COR-L47 (cell line): ENCODE data around the gene ARHGAP4.

ENCODE experiments used
- DNase-seq: peaks from one replicate; lab custom pipeline; 2025; lab: John Stamatoyannopoulos, UW

Gene ARHGAP4

DNA sequence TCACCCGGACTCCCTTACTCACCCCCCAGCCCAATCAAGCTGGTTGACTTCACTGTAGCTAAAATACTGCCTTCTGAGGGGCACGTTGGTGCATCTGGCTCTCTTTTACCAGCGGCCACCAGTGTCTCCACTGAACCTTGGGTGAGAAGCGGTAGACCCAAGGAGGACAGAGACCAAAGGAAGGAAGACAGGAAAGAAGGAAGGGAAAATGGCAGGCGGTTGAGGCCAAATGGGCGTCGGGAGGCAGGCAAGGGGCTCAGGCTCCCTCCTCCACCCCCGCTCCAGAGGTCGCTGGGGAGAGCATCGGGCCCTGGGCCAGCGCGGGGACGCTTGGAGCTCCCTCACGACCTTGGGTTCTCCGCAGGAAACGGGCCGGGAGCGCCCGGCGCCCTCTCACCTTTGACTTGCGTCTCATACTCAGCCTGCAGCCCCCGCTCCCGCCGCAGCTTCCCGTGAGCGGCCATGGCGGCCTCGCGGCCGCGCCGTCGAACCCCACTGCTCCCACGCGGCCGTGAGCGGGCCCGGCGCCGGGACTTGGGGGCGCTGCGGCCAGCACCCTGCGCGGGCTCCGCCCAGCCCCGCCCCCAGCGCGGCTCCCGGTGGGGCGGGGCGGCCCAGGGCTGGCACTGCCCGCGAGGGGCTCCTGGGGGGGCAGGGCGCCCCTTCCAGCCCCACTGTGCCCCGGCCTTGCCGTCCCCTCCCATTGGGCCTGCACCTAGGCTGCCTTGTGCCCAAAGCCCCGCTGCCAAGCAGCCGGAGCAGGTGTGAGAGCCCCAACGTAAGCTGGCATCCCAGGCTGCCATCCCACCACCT, at the start of gene ARHGAP4:
ARHGAP4 (minus strand) TSS at position 526 of the 813 bp plus-strand sequence; CDS start at position 464, 62 bp downstream.
- no peak for DNase-seq

DNA sequence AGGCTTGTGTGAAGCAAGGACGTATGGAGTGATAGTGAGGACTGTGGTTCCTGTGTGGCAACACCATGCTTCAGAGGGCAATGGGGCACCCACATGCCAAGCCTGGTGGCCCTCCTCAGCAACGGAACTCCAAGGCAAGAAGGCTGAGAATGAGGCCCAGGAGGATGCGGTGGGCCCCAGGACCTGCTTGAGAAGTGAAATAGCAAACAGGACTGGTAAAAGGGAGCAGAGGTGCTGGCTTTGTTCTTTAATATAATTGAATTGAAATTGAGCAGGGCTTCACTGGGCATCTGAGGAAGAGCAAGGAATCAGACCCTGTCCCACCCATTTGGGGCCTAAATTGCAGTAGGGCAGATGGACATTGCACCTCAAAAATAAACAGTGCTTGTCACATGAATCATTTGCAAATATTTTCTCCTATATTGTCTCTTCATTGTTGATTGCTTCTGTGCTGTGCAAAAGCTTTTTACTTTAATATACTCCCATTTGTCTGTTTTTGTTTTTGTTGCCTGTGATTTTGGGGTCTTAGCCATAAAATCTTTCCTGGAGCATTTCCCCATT, 48.7 kb upstream of the ARHGAP4 start:
- no peak for DNase-seq

DNA sequence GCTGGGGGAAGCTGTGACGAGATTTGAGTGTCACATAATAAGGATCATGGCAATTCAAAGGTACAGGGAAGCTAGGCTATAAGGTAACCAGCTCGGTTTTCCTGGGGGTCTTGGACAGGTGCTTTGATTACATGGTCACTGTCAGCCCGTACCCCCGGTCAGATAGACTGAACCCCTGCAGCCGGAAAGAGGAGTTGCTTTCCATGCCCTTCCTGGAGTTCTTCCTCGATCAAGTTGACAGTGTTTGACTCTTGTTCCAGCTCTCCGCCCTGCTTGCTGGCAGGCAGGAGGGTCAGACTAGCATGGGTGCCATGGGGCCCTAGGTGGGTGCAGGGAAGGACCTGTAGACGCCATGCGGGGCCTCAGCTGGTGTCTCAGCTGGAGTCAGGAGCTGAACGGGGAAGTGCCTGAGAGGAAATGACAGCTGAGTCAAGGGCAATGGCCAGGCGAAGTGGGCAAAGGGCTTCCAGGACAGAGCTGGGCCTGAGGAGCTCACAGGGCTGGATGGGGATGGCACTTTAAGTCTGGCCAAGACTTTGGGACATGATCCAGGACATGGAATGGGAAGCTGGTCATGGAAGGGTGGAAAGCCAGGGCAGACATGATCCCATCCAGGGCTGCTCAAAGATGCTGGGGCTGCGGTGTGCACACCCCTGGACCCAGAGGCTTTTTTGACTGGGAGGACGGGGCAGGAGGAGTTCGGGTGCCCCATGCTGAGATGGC, 48.1 kb upstream of the ARHGAP4 start:
- DNase-seq: no peak

DNA sequence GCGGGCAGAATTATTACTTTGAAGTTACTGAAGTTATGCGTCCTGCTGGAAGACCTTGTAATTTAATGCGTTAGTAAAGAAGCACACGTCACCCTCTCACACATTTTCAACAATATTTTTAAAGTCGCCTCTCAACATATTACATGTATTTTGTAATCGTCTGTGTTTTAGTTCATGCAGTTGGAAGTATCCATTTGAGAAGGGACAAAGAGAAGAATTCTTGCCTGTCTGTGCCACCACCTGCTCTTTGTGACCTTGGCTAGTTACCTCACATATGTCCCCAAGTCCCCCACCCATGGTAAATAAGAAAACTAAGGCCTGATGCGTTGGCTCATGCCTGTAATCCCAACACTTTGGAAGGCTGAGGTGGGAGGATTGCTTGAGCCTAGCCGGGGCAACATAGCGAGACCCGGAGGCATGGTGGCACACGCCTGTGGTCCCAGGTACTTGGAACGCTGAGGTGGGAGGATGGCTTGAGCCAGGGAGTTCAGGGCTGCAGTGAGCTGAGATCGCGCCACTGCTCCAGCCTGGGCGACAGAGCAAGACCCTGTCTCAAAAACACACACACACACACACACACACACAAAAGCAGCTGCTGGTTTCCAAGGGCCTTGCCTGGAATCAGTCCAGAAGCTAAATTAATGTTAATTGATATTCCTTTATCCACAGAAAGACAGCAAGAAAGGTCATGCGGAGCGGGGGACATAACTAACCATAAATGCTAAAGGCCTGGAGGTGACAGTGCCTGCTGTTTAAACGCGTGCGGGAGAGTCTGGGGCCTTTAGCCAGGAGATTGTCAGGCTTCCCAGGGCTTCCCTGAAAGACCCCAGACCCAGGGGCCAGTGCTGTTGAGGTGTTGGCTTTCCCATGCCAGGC, 47.3 kb upstream of the ARHGAP4 start:
- peak; percentile 73 for DNase-seq

DNA sequence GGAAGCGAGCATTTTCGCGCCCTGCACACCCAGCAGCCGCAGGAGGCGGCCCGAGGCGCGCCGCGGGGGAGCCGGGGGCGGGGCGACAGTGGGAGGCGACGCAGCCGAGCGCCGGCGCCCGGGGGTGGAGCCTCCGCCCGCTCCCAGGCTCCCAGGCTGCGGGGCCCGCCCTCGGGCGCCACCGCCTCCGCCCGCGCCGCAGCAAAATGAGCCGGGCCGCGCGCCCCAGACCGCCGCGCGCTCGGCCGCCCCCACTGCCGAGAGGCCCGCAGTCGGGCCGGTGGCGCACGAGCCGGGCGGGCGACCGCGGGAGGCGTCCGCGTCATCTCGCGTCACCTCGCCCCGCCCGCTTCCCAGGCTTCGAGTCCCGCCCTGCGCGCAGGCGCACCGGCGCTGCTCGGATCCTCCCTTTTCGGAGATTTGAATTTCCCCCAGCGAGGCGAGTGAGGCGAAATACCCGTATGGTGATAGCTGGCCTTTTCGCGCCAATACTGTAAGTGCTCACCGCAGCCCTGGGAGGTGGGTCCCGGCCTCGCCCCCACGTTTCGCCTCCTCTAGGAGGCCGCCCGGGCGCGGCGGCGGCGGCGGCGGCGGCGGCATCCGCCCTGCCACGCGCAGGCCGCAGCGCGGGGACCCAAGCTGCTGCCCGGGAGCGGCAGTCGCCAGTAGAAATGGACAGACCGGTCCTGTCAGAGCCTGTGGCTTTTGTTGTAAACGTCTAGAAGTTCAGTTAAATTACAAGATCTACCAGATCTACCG, 46.5 kb upstream of the ARHGAP4 start, which contains the start of gene TMEM187:
TMEM187 (plus strand) TSS at position 387 of the 759 bp plus-strand sequence. CDS start 9,309 bp downstream, outside the sequence.
- peak; percentile 94 for DNase-seq

DNA sequence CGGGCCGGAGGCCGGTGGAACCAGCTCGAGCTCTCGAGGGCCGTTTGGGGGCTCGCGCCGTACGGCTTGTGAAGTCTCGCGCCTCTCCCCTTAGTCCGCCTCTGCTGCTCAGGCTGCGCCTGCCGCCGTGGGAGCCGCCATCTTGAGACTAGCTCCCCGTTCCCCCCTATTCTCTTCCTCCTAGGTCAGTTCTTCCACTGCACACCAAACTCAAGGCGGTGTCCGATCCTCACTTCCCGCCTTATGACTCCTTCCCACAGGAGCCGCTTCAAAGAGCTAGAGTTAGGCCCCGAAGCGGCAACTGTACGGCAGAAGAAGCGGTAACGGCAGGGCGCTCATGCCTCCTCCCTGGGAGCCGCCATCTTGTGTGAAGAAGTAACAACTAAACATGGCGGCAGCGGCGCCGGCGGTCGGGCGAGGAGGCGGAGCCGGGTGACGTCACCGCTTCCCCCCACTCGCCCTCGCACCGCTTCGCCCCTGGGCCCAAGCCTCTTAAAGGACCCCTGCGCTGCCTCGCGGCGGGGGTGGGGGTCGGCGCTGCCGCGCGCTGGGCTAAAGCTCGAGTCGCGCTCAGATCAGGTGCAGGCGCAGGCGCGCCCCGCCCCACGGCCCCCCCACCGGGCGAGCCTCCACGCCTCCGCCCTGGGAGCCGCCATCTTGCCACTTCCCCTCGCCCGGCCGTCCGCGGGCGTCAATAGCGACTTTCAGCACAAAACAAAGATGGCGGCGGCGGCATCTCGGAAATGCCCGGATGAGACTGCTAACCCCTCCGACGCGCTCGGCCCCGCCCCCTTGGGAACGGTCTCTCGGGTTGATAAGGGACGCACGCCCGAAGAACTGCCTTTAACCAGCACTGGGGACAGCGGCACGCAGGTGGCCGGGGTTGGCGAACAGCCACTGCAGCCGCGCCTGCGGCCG, 45.6 kb upstream of the ARHGAP4 start, which contains the start of gene HCFC1:
HCFC1 (minus strand) TSS at position 369 of the 918 bp plus-strand sequence. CDS start 978 bp downstream, outside the sequence.
- peak; percentile 89 for DNase-seq

DNA sequence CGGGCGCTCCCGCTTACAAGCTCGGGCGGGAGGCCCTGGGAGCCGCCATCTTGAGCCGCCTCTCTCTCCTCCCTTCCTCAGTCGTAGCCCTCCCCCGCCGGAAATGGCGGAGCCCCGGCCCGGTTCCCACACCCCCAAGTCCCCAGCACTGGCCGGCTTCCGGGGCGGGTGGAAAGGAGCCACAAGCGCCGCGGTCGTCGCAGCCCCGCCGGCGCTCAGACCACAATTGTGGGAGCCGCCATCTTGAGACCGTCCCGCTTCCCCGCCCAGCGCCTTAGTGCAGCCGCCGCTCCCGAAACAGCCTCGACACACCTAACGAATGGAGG, 45.0 kb upstream of the ARHGAP4 start:
- DNase-seq: peak; percentile 58

DNA sequence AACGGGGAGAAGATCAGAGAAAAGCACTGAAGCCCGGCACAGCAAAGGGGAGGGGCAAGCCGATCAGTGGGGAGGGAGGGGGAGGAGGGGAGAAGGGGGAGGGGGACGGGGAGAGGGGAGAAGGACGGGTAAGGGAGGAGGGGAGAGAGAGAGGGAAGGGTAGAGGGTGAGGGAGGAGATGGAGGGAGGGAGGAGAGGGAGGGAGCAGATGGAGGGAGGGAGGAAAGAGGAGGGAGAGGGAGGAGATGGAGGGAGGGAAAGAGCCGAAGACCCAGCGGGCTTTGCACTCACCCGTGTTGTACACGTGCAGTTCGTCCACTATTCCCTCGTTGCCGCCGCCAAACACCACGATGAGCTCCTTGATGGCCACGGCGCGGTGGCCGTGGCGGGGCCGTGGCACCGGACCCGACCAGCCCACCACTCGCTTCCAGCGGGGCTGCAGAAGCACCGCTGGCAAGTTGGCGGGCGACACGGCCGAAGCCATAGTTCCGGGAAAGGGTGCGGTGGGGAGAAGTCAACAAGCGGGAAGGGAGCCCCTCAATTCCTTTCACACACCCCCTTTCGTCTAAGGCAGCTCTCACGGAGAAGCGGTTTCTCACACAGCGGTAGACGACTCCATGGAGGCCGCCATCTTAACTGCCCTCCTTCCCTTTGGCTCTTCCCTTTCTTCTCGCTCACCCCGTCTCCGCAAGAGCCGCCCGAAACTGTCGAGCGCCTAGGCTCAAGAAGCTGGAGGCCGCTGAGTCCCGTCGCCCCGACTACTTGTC, 44.5 kb upstream of the ARHGAP4 start:
- DNase-seq: peak; percentile 32

DNA sequence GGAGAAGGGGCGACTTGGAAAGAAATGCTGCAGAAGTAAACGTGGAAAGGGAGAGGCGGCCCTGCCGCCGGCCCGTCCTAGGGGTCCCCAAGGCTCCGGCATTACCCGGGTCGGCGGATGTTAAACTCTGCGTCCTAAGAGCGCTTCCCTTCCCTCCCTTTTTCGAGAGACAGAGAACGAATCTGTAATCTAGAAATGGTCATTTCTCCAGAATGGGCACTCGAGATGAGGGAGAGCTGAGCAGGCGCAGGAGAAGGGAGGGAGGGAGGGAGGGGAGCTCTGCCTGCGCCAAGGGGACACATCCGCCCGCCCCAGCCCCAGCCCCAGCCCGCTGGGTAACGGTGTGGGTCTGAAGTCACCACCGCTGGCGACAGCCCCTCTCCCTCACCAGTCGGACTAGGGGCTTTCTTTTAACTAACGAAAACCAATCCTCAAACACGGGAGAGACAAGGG, 43.9 kb upstream of the ARHGAP4 start:
- DNase-seq: no peak

DNA sequence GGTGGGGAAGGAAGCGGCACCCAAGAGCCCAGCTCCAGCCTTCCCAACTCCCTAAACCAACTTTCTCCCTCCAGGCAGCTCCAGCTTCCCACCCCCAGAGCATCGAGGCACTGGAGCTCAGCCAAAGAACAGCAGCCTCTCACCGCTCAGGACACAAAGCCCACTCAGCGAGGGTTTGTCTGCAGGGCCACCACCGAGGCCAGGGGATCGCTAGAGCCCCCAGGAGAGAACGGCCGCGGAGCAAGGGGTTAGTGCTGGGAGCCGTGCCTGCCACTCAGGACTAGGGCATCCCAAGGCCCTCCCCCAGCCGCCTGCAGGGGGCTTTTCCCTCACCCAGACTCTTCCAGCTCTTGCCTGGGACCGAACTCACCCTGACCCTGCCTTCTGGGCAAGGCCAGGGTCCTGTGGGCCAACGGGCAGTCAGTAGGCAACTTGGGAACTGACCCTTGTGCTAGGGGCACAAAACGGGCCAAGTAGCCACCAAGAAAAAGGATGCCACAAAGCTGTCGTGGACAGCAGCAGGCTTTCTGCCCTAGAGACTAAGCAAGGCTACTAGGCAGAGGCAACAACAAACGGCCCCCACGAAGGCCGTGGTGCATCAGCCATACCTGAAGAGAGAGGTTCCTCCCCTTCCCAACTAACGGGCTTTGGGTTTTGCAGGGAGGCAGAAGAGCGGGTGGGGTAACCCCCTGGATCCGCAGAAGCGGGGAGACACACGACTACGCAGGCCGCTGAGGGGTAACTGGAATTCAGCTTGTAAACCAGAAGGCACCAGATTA, 43.2 kb upstream of the ARHGAP4 start:
- no peak for DNase-seq

DNA sequence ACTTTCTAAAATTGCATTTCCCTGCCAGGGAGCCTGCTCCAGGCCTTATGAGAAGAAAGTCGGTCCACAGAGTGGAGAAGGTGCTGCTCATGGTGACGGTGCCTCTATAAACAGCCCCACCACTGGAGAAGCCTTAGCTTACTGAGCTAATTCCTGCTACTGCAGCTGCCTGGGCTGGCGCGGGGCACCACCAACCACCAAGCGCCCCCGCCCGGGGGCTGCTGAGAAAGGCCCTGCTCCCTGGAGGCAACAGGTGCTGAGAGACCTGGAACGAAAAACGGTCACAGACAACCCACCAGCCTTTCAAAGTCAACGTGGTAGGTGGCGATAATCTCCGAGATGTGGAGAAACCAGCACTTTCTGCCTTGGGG, 42.7 kb upstream of the ARHGAP4 start:
- peak; percentile 12 for DNase-seq

DNA sequence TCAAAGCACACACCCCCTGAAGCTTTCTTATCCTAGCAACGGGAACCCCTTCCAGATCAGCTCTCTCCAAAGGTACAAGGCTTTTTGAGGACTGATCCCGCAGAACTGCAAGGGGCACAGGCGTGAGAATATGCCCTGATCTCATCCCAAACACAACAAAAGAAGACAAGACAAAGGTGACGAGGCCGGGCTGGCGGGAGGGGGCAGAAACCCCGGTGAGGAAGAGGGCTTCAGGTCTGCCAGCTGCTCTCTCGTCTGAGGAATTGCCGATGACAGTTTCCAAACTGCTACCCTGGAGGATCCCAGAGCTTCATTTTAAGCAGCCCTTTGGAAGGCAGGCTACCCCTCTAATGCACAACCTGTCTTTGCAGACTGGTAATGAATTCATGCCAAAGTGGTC, 42.2 kb upstream of the ARHGAP4 start:
- DNase-seq: no peak

DNA sequence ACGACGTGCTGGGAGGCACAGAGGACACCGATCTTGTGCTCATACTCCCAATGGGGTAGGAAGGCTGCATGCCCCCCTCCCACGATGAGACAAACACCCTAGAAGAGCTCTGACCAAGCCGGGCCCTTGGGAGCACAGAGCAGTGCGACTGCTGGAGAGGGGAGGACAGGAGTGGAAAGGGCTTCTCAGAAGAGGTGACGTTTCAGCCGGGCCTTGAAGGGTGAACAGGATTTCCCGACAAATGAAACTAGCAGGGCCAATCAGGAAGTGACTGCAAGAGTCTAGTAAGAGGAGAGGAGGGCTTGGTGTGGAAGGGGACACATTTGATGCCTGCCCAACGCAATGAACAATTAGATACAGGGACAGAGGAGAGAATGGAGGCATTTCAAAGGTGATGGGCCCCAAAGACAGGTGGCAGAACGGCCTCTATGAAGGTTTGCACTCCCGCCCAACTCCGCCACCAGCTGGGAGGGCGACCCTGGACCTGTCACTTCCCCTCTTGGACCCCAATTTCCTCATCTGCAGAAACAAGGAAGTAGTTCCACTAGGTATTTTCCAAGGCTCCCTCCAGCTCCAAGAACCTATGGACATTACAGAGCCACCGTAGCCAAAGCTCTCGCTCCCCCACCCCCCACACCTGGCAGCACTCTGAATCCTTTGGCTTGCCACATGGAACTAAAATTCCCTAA, 41.6 kb upstream of the ARHGAP4 start:
- no peak for DNase-seq

DNA sequence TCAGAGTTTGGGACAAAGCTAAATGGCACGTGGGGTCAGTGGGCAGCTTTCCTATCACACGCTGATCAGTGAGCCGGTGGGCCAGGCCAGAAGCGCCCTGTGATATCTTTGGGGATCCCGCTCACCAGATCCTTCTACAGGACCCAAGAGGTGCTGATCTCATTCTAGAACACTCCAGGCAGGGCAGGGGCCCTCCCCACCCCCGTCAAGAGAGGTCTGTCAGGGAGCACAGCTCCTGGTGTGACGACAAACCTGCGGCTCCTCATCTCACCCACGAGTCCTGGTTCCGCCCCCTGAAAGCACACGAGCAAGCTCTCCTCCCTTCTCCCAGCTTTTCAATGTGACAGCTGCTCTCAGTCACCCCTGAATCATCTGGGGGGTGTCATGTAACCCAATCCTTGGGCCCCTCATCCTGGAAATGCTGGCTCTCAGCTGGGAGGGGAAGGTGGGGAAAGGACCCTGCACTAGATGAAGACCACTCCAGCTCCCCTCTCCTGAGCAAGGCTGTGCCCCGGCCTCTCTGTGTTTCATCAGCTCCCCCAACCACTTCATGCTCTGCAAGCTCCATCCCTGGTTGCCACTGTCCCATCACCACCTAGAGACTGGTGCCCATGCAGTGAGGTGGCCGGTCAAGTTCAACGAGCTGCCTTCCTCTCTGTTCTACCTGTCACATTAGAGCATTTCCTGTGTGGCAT, 40.9 kb upstream of the ARHGAP4 start:
- DNase-seq: no peak

DNA sequence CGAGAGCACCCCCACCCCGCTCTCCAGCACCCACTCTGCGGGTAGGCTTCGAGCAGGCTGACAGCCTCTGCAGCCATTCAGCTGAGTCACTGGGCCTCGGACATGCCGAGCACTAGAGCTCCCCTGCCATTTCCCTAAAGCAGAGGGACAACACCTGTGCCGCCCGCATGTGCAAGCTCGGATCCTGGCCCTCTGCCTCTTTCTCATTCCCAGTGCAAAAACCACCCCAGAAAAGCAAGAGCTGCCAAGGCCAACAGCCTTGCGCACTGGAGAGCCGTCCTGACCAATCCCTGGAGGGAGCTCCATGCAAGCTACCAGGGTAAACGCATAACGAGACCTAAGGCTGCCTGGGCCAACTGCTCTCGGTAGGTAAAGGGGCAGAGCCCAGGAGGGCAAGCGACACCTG, 40.2 kb upstream of the ARHGAP4 start:
- no peak for DNase-seq

DNA sequence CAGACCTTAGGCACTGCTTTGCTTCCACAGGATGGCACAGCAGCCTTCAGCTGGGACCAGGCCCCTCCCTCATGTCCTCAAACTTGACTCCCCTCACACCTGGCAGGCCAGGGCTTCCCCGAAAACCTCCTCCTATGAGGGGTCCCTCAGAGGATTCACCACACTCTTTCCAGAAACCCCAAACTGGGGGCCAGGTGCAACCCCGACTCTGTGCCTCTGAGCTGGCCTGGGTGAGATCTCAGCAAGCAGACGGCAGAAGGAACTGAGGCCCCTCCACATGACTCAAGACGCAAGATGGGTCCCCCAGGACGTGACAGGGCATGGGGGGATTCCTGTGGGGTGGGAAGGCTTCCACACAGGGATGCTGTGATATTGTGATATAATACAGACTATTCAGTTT, 39.3 kb upstream of the ARHGAP4 start:
- no peak for DNase-seq

DNA sequence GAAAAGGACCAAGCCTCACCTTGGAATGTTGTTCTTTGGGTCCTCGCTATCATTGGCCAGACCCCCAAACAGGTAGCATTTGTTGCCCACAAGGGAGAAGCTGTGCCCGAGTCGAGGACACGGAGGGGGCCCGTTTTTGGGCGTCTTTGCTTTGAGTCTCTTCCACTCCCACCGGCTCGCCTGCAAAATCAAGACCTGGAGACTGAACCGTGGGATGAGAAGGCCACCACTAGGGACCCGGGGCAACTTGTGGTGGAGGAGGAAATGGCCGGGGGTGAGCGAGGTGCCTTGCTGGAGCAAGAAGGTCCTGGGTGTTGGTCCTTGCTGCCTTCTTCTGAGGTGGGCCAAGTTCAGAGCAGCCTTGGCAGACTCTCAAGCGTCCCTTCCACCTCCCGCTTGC, 38.0 kb upstream of the ARHGAP4 start:
- no peak for DNase-seq
